NCI-H1436 (cell line): ENCODE data around the gene SUPT5H.

Experiments
- DNase-seq: peaks from one replicate; lab custom pipeline; 2025; lab: John Stamatoyannopoulos, UW

Gene SUPT5H

DNA sequence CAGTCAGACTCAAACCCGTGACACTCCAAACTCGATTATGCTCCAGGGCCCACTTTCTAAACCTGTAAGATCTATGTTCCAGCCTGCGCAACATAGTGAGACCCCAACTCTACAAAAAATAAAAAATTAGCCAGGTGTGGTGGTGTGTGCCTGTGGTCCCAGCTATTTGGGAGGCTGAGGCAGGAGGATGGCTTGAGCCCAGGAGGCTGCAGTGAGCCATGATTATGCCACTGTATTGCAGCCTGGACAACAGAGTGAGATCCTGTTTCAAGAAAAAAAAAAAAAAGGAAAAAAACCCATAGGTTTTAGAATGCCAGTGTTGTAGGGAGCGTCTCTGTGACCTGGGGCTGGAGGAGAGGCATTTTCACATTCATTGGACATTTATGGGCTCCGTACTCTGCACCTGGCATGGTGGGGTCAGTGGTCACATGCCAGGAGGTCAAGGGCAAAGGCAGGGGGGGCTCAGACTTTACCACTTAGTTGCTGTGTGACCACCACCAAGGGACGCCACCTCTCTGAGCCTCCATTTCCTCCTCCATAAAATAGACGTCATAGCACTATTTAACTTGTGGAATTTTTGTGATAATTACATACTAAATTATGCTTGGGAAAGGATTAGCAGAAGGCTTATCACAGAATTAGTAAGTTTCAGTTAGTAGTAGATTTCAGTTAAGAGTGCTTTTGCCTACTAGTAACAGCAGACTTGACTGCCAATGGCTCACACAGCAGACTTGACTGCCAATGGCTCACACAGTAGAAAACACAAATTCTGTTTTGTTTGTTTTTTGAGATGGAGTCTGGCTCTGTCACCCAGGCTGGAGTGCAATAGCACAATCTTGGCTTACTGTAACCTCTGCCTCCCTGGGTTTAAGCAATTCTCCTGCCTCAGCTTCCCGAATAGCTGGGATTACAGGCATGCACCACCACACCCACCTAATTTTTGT, 75.4 kb downstream of the SUPT5H start:
- no peak for DNase-seq

- DNase-seq = no peak
Observed at GRCh38 chr19:39524495-39524894, 79.1 kb downstream of the SUPT5H start.

DNA sequence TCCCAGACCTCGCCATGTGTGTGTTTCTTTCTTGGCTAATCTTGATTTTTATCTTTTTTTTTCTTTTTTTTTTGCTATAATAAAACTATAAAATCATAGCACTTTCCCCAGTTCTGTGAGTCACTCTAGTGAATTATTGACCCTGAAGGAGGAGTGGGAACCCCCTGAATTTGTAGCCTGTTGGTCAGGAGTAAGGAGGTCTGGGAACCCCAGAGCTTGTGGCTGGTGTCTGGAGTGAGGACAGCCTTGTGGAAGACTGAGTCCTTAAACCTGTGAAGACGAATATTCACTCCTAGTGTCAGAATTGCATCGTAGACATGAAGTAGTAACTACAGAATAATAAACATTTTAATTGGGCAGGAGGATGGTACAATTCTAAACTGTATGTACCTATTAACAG, 79.8 kb downstream of the SUPT5H start:
- no peak for DNase-seq
